GM19351 (cell line): ENCODE results near the gene FOLR2.
"Not testable (repeated sequence)": the region's sequence is repeated elsewhere in the genome, so short reads cannot be mapped to it uniquely, and the experiment has no call there.

Experiments
- ATAC-seq: cut with Tn5 transposase; IDR thresholded peaks from one replicate; pipeline ENCODE4 v1.9.1; 2021; ENCODE audit warnings: mild to moderate bottlenecking, moderate library complexity; ENCODE audit not compliant: unreplicated experiment

The FOLR2 gene

DNA sequence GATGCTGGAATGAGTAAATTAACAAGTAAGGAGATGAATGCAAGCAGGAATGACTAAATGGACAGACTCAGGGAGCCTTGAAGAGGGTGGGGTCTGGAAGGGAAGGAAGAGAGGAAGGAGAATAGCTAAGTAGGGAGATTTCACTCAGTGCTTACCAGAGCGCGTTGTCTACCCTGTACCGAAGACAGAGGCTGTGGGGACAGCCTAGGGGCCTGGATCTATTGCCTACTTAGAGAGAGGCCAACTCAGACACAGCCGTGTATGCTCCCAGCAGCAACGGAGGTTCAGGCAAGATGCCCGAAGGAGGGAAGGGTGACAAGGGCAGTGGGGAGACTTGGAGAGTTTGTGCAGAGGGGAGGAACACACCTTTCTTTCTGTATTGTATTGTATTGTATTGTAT, at the start of gene FOLR2:
FOLR2 (plus strand) TSS at position 157 of the 400 bp plus-strand sequence. CDS start 1,791 bp downstream, outside the sequence.
- ATAC-seq: no peak

DNA sequence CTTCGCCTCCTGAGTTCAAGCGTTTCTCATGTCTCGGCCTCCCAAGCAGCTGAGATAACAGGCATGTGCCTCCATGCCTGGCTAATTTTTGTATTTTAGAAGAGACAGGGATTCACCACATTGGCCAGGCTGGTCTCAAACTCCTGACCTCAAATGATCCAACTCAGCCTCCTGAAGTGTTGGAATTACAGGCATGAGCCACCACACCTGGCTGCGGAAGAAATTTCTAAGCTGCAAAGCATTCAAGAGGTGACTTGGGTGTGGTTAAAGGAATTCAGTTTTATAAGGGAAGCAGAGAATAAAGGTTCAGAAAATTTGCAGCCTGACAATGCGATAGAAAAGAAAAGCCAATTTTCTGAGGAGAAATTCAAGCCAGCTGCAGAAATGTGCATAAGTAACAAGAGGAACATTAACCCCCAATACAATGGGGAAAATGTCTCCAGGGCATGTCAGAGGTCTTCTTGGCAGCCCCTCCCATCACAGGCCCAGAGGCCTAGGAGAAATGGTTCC, 47.5 kb upstream of the FOLR2 start:
- ATAC-seq: not testable (repeated sequence)

DNA sequence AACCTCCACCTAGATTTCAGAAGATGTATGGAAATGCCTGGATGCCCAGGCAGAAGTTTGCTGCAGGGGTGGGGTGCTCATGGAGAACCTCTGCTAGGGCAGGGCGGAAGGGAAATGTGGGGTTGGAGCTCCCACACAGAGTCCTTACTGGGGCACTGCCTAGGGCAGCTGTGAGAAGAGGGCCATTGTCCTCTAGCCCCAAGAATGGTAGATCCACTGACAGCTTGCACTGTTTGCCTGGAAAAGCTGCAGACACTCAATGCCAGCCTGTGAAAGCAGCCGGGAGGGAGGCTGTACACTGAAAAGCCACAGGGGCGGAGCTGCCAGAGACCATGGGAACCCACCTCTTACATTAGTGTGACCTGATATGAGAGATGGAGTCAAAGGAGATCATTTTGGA, 46.8 kb upstream of the FOLR2 start:
- not testable (repeated sequence) for ATAC-seq

DNA sequence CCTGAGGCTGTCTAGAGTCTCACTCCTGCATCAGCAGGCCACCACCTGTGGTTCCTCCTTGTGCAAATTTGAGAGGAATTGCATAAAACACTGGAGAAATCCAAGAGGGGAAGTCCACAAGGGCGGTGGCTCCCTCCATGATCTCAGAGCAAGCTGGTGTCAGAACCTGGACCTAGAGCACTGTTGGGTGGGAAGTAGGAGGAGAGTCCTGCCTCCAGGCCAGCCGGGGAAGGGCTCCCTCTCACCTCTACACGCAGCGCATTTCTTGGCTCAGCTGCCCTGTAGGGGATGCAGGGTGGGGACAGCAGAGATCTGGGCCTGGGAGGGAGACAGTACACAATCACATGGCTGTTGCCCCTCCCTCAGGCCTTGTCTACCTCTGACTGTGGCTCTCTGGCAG, 44.6 kb upstream of the FOLR2 start:
- not testable (repeated sequence) for ATAC-seq

DNA sequence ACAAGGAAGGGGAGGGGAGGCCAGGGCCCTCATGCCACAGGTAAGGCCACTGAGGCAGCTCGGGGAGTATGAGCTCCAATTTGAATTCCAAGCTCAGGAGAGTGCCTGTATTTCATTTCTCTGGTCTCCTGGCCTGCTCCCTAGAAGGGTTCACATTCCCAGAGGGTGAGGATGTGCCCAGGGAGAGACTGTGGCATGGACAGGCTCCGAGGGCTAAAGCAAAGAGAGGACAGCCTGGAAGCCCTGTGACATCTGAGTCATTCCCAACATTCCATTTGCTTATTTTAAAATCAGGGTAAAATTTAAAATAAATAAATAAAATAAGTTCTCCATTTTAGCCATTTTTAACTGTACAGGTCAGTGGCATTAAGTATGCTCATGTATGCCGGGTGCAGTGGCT, 43.3 kb upstream of the FOLR2 start:
- no peak for ATAC-seq

DNA sequence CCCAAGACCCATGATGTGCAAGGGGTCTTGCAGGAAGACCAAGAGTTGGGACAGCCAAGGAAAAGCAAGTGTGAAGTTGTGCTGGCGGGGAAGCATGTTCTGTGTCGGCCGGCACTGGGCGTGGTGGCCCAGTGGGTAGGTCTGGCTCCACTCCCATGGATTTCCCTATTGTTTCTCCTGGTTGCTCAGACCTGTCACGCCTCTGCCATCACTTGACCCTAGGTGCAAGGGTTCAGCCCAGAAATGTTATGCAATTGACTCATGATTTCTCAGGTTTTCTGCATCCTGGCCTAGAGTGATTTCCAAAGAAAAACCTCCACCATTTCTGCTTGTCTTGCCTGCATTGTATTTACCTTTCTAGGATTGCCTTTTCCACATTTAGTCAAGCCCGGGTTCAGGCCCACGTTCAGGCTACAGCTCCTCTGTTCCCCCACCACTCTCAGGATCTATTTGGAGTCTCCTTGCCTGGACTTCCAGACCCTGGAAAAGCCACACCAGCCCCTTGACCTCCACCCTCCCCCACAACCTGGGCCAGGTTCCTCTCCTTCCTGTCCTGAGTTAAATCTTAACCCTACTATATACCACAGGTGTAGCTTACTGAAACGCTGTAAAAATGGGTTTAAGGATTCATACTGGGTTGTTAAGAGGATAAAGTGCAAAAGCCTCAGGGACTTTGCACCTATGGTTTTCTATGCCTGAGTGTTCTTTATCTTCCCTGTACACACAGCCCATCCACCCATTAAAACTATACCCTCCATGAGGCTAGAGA, 42.1 kb upstream of the FOLR2 start:
- no peak for ATAC-seq

DNA sequence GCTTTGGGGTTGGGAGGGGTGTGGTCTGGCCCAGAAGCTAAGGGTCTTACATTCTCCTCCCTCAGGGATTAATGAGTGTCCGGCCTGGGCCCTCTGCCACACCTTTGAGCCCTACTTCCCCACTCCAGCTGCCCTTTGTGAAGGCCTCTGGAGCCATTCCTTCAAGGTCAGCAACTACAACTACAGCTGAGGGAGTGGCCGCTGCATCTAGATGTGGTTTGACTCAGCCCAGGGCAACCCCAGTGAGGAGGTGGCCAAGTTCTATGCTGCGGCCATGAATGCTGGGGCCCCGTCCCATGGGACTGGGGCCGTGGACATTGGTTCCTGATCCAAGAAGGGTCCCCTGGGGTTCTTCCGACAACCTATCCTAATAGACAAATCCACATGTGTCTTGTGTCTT, 38.9 kb upstream of the FOLR2 start:
- ATAC-seq: no peak

DNA sequence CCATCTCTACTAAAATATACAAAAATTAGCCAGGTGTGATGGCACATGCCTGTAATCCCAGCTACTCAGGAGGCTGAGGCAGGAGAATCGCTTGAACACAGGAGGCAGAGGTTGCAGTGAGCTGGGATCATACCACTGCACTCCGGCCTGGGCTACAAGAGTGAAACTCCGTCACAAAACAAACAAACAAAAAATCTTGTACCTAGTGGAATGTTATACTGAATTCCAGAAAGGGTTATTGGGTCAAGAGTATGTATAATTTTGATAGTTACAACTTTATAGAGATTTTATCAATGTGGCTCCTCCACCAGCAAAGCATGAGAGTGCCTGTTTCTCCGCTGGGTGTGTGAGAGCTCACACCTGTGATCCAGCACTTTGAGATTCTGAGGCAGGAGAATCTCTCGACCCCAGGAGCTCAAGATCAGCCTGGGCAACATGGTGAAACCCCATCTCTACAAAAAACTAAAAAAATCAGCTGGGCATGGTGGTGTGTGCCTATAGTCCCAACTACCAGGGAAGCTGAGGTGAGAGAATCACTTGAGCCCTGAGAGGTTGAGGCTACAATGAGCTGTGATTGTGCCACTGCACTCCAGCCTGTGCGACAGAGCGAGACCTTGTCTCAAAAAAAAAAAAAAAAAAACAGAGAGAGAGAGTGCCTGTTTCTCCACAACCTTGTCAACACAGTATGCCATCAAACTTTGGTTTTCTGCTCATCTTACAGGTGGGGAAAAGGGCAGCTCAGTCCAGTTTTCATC, 37.4 kb upstream of the FOLR2 start:
- ATAC-seq: no peak

DNA sequence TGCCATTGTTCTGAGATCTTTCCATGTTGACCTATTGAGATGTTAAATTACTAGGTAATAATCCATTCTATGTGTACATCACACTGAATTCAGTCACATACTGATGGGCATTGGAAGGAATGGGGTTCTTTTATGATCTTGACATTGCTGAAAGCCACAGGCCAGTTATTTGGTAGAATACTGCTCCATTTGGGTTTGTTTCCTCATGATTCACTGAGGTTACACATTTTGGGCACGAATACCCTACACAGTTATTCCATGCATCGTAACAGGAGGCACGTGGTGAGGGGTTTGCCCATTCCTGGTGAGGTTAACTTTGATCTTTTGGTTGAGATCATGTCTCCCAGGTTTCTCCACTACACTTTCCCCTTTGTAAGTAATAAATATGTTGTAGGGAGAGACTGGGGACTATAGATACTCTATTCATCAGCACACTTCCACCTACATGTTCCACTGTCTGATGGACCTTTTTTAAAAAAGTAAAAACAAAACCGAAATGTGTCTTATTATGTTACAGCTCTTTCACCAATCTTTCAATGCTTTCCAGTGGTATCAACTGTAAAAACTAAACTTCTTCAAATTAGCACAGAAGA, 36.7 kb upstream of the FOLR2 start:
- ATAC-seq: no peak

DNA sequence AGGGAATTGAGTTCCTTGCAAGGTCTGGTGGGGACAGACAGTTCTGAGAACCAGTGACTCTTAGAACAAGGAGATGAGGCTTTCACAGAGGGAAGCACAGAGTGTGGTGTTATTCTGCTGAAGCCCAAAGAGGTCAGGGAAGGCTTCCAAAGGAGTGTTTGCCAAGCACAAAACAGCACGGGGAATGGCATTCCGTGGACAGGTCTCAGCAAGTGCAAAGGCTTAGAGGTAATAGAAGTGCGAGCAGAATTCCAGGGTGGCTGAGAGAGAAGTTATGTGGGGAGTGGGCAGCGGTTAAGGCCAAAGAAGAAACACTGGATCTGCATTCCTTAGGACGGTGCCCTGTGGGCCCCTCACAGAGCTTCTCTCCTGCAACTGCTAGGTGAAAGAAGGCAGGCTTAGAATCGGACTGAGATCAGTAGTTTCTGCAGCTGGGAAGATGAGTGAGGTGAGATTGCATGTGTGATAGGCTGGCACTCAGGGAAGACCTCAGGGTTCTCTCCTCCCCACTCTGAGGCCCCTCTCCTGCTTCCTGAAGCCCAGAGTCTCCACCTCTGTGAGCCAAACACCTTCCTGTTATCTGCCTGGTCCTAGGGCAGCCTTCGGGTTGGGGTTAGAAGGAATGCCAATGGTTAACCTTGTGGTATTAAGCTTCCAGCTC, 35.6 kb upstream of the FOLR2 start:
- ATAC-seq: not testable (repeated sequence)

DNA sequence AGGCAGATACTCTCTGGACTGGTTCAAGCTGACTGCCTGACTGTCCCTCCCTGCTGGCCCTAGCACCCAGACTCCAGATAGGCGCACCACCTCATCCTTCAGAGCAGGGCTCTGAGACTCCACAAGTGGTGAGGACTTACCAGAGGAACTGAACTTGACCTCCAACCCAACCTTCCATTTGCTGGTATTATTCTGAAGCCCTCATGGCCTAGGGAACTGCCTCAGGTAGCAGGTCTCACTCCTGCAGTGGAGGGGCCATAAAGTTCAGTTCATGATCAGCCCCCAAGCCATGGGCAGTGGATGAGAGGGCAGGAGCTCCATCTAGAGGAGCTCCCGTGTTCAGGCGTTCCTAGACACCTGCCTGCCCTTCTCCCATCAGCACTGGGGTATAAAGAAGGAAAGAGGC, 35.0 kb upstream of the FOLR2 start:
- ATAC-seq: not testable (repeated sequence)

DNA sequence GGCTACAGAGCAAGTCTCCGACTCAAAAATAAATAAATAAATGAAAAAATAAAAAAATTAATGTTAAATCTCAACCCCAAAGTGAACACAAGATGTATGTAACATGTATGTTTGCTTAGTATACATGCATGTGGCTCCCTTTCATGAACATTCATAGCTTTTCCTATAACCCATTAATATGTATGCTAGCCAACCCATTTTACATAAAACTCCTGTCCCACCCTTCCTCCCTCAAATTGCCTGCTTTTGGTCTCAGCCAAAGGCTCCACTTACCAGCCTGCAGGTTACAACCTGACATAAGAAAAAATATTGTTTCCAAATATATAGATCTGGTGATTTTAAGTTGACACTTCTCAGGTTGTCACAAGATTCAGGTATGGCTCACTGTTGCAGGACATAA, 28.3 kb upstream of the FOLR2 start:
- ATAC-seq: no peak

DNA sequence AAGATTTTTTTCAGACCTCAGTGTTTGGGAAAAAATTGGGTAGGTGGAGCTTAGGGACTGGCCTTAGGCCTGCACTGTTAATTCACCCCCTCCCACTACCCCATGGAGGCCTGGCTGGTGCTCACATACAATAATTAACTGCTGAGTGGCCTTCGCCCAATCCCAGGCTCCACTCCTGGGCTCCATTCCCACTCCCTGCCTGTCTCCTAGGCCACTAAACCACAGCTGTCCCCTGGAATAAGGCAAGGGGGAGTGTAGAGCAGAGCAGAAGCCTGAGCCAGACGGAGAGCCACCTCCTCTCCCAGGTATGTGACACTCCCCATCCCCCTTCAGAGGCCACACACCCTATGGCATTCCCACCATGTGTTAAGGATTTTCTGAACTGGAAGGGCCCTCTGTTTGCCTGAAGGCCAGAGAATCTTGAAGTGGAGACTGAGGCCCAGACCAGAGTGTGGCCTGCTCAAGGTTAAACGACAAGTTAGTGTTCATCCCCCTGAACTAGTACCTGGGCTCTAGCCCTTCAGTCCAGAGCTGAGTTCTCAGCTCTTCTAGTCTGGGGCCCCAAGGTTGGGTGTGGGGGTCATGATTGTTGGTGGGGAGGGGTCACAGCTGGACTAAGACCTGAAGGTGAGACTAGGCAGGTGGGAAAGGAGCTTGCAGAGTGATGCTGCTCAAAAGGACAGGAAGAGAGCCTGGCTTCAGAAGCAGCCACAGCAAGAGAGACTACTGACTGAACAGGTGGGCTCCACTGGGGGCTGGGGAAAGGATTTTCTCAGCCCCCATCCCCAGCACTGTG, 26.9 kb upstream of the FOLR2 start:
- ATAC-seq: no peak

DNA sequence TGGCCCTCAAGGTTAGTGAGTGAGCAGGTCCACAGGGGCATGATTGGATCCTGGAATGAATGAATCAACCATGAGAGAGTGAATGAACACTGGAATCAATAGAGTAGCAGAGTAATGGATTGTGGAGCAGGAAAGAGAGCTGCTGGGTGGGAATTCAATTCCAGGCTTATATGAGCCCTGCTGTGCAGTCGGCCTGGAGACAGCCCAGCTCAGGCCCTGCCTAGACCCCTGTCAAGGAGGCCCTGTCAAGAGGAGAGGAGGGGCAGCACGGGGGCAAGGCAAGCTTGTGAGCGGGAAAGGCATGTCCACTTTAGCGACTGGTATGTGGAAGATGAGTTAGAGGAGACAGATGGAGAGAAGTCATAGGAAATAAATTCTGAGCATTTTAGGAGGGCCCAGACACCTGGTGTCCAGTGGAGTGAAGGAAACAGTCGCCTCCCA, 25.9 kb upstream of the FOLR2 start:
- no peak for ATAC-seq

DNA sequence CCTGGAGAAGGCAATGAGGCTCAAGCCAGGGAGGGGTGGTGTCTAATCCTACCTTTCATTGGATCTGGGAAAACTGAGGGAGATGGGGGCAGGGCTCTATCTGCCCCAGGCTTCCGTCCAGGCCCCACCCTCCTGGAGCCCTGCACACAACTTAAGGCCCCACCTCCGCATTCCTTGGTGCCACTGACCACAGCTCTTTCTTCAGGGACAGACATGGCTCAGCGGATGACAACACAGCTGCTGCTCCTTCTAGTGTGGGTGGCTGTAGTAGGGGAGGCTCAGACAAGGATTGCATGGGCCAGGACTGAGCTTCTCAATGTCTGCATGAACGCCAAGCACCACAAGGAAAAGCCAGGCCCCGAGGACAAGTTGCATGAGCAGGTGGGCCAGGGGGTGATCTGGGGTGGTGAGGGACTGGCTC, 24.6 kb upstream of the FOLR2 start, which contains the start of gene FOLR1:
FOLR1 (plus strand) TSS at position 180 of the 421 bp plus-strand sequence; CDS start at position 214, 34 bp downstream.
- ATAC-seq: no peak

DNA sequence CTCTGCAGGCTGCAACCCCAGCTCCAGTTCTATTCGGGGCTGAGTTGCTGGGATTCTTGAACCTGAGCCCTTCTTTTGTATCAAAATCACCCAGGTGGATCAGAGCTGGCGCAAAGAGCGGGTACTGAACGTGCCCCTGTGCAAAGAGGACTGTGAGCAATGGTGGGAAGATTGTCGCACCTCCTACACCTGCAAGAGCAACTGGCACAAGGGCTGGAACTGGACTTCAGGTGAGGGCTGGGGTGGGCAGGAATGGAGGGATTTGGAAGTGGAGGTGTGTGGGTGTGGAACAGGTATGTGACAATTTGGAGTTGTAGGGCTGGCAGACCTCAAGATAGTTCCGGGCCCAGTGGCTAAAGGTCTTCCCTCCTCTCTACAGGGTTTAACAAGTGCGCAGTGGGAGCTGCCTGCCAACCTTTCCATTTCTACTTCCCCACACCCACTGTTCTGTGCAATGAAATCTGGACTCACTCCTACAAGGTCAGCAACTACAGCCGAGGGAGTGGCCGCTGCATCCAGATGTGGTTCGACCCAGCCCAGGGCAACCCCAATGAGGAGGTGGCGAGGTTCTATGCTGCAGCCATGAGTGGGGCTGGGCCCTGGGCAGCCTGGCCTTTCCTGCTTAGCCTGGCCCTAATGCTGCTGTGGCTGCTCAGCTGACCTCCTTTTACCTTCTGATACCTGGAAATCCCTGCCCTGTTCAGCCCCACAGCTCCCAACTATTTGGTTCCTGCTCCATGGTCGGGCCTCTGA, 20.9 kb upstream of the FOLR2 start:
- no peak for ATAC-seq

DNA sequence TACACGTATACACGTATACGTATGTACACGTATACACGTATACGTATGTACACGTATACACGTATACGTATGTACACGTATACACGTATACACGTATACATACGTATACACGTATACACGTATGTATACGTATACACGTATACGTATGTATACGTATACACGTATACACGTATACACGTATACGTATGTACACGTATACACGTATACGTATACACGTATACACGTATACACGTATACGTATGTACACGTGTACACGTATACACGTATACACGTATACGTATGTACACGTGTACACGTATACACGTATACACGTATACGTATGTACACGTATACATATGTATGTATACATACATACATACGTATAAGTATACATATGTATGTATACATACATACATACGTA, 15.1 kb upstream of the FOLR2 start:
- ATAC-seq: not testable (repeated sequence)

DNA sequence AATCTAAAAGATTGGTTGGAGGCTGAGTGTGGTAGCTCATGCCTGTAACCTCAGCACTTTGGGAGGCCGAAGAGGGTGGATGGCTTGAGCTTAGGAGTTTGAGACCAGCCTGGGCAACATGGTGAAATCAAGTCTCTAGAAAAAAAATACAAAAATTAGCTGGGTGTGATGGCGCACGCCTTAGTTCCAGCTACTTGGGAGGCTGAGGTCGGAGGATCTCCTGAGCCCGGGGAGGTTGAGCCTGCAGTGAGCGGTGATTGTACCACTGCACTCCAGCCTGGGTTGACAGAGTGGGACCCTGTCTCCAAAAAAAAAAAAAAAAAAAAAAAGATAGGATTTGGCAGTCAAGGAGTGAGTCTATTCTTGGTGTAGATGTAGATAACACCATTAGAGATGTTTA, 14.0 kb upstream of the FOLR2 start:
- ATAC-seq: no peak

DNA sequence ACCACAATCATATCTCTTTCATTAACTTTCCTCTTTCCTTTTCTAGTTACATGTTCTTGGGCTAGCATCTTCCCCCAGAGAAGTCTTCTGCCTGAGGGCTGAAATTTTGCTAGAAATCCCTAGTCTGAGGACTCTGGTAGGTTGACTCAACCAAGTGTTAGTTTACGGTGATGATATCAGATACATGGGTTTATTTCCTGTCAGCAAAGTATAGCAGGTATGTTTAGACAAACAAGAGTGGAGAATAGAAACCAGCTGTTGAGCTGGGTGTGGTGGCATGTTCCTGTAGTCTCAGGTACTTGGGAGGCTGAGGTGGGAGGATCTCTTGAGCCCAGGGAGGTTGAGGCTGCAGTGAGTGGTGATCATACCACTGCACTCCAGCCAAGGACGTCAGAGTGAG, 13.4 kb upstream of the FOLR2 start:
- ATAC-seq: no peak
